Esophagus squamous epithelium (tissue), 4 donors: ENCODE results near the gene CASP8.

ENCODE experiments used
- CTCF ChIP-seq, 6 experiments: fragments of 450-650 bp in 4 of 6; fragments of 200-600 bp in 2 of 6; sonication (generic) in 2 of 6; IDR thresholded peaks; one replicate each; pipeline ENCODE4 v1.5.1; 2016 to 2019; ENCODE audit warnings: antibody characterized with exemption in 6 of 6, mild to moderate bottlenecking in 4 of 6, moderate library complexity in 4 of 6
- POLR2A ChIP-seq, 4 donors: fragments of 450-650 bp; IDR thresholded peaks; one replicate each; pipeline ENCODE4 v1.6.1; 2017; ENCODE audit warnings: antibody characterized with exemption in 4 of 4, mild to moderate bottlenecking in 4 of 4, moderate library complexity in 3 of 4

- no peak for TF ChIP-seq CTCF (IDR thresholded peaks at IDR 0.05)
- TF ChIP-seq POLR2A (IDR thresholded peaks at IDR 0.05), result no peak
These were observed 4.8 kb upstream of the CASP8 start for GRCh38 chr2:201255408-201256033.
